GM19372 (cell line): ENCODE measurements around the gene PRKAB2.
"Not testable (repeated sequence)": the region's sequence is repeated elsewhere in the genome, so short reads cannot be mapped to it uniquely, and the experiment has no call there.

Experiments used
- ATAC-seq: cut with Tn5 transposase; IDR thresholded peaks from one replicate; pipeline ENCODE4 v1.9.1; 2021; ENCODE audit warnings: mild to moderate bottlenecking, low read depth, moderate library complexity; ENCODE audit not compliant: unreplicated experiment

Gene PRKAB2, protein sequence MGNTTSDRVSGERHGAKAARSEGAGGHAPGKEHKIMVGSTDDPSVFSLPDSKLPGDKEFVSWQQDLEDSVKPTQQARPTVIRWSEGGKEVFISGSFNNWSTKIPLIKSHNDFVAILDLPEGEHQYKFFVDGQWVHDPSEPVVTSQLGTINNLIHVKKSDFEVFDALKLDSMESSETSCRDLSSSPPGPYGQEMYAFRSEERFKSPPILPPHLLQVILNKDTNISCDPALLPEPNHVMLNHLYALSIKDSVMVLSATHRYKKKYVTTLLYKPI

GRCh38 chr1:147172168-147173016, at the start of gene PRKAB2:
Gene PRKAB2 (minus strand): TSS chr1:147172470. CDS start chr1:147172144, 326 bp downstream.
- peak; percentile 93 for ATAC-seq

DNA sequence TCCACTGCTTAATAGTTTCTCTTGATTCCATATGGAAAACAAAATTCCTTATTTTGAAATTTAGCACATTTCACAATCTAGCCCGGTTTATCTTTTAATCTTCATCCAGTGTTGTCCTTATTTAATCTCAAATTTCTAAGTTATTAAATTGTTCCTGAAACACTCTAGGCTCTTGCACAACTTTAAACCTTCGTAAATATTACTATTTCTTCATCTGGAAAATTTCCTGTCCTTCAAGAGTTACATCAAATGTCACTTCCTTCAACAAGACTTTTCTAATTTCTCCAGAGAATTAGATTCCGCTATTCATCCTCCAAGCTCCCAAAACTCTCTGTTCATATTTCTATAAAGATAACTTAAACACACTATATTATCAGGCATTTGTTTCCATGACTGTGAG, 46.3 kb upstream of the PRKAB2 start:
- no peak for ATAC-seq

DNA sequence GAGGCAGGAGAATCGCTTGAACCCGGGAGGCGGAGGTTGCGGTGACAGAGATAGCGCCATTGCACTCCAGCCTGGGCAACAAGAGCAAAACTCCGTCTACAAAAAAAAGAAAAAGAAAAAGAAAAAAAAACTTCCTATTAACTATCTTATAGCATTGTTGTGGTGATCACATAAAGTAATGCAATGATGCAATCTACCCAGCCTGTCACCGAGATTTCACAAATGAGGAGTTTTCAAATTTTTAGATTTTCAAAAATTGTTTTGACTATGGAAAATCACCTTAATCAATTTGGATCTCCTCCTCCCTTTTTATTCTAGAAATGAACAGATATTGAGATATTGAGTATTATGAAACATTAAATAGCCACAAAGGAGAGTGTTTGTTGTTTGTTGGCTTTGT, 44.9 kb upstream of the PRKAB2 start:
- no peak for ATAC-seq

DNA sequence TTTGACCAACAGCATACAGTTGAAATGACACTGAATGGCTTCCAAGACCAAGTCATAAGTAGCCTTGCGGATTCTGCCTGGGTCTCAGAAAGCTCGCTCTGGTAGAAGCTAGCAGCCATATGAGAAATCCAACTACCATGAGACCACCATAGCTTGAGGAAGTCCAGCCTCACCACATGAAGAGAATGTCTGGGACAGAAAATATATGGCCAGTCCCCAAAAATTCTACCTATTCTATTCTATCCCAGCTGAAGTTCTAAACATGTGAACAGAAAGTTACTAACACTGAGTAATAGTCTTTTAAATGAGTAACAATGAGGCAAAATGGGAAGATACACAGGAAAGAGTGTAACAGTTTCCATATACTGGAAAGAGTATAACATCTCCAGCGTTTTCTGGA, 43.9 kb upstream of the PRKAB2 start:
- ATAC-seq, result no peak

DNA sequence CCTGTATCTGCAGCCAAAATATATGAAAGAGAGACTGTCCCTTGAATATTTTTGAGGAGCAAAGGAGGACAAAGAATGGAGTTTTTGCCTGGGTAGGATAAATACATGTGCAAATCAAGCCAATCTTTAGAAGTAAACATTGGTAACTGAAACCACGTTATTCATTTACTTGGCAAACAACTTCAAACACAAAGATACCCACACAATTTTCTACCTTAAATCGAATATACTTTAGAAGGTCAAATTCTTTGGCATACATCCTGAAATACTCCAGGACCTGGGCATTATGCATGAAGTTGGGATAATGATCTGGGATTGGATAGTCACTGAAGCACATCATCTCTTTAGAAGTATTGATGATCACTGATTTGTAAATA, 43.3 kb upstream of the PRKAB2 start:
- no peak for ATAC-seq

DNA sequence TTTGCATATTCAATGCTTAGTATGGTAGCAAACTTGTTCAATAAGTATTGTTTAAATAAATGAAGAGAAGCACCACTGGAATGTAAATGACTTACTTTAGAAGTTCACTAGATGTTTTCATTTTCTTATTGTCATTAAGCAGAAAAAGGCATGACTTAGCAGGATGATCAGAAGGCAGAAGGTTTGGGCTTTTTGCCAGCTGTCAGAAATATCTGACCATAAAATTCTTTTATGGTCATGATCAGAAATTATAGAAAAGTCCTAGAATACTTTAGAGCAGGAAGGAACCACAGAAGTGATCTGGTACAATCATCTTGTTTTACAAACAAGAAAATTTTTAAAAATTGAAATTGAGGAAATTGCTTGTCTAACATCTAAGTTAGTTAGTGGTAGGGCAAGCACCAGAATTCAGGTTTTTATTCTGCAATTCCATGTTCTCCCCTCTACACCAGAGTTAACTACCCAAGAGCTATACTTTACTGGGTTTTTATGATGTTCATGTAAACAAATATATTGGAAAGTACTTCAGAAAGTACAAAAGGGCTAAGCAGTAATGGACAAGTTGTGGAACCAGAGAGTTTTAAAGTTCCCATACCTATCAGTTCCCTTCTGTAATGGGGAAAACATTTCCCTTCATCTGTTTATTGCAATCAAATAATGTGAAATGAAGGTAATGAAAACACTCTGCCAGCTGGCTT, 42.7 kb upstream of the PRKAB2 start:
- ATAC-seq, result no peak

DNA sequence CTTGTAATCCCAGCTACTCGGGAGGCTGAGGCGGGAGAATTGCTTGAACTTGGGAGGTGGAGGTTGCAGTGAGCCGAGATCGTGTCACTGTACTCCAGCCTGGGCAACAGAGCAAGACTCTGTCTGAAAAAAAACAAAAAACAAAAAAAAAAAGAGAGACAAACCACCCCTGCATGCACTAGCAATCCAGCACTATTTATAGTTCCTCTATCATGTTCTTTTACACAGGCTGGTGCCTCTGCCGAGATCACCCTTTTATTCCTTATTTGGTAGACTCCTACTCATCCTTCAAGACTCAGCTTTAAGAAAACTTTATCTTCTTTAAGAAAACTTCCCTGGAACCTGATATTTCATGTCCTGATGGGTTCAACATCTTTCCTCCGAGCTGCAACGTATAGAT, 42.1 kb upstream of the PRKAB2 start:
- no peak for ATAC-seq

DNA sequence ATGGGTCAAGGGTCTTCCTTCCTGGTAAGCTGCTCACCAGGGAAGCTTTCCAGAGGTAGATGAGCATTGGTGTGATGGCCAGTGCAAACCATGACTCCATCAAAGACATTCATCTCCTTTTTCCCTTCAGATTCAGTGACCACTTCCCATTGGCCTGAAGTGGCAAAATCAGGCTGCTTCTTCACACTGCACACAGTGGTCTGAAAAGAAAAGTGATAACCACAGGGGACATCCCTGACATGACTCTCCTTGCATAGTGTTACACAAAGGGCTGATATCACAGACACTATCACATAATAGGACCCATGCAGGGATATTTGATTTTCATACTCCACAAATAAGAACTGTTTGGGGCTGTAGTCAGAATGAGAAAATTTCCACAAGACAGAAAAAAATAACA, 41.0 kb upstream of the PRKAB2 start:
- no peak for ATAC-seq

DNA sequence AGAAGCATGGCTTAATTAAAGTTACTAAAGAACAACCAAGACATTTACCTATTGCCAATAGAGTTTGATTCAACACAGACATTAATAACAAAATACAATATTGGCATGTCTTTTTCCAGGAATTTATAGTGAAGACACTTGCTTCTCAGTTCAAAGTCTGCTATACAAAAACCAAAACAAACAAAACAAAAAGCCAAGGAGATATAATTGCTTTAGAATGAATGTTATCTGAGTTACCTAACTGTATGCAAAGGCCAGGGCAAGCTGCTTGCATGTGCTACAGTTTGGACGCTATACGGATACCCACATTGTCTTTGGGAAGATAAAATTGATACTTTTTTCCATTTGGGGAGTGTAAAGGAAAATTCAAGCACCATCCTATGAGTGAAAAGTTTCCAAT, 39.3 kb upstream of the PRKAB2 start:
- ATAC-seq, result no peak

DNA sequence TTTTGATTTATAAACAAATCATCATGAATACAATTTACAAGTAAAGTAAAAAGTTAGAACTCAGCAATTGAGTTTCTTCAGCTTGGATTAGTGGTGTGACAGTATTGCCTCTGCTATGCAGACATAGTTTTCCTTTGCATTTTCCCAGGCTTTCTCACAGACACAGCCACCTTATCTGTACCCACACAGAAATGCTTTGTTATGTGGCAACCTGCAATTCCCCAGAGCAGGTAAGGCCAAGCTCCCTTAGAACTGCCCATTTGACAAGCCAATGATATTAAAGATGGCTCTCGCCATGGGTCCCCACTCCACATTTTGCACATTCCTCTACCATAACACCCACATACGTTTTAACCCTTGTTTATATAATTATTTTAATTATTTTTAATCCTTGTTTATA, 38.7 kb upstream of the PRKAB2 start:
- no peak for ATAC-seq

GRCh38 chr1:147209825-147210821, 37.9 kb upstream of the PRKAB2 start:
- no peak for ATAC-seq

DNA sequence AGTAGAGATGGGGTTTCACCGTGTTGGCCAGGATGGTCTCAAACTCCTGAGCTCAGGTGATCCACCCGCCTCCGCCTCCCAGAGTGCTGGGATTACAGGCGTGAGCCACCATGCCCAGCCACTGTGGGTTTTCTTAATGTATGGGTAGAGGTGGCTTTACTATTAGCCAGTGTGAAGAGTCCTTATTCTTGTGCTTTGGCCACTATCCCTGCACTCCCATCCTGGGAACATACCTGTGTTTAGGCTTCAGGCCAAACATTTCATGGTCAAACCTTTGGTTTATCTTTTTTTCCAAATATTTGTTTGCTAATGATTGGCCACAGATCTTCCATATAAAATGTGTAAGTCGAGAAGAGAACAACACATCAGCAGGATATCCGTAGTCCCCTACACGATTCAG, 36.3 kb upstream of the PRKAB2 start:
- ATAC-seq, result no peak

- no peak for ATAC-seq
These were observed 34.9 kb upstream of the PRKAB2 start for GRCh38 chr1:147207192-147207591.

- ATAC-seq, result no peak
These were observed 31.8 kb upstream of the PRKAB2 start for GRCh38 chr1:147204080-147204479.

- no peak for ATAC-seq
These were observed 30.3 kb upstream of the PRKAB2 start for GRCh38 chr1:147202576-147202975.

- no peak for ATAC-seq
These were observed 29.5 kb upstream of the PRKAB2 start for GRCh38 chr1:147201786-147202185.

- ATAC-seq, result no peak
These were observed 29.0 kb upstream of the PRKAB2 start for GRCh38 chr1:147201276-147201675.

- not testable (repeated sequence) for ATAC-seq
These were observed 25.1 kb upstream of the PRKAB2 start for GRCh38 chr1:147197324-147197723.

DNA sequence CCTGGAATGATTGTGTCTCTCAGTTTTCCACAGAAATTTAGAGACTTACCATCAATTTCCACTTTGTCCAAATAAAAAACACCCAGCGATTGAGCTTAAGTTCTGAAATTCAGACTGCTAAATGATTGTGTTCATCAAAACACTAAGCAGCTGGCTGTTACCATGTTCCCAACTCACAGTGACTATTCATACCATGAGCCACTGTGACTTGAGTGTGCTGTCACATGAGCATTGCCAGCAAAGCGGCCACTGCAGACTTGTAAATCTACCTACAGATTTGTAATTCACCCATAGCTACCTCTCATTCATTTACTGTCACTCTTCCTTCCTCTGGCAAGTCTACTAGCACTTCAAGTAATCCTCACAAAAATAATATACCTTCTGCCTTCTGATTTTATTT, 17.2 kb upstream of the PRKAB2 start:
- no peak for ATAC-seq

GRCh38 chr1:147185432-147185831, 13.2 kb upstream of the PRKAB2 start:
- ATAC-seq, result no peak
